ENCODE measurements around the gene MRGPRD.

The MRGPRD gene, protein sequence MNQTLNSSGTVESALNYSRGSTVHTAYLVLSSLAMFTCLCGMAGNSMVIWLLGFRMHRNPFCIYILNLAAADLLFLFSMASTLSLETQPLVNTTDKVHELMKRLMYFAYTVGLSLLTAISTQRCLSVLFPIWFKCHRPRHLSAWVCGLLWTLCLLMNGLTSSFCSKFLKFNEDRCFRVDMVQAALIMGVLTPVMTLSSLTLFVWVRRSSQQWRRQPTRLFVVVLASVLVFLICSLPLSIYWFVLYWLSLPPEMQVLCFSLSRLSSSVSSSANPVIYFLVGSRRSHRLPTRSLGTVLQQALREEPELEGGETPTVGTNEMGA

DNA sequence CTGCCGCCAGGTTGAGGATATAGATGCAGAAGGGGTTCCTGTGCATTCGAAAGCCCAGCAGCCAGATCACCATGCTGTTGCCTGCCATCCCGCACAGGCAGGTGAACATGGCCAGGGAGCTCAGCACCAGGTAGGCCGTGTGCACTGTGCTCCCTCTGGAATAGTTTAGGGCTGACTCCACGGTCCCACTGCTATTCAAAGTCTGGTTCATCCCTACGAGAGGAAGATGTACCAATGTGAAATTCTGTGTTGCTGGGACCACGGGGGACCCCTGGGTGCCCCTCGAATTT is at the start of gene MRGPRD:
Gene MRGPRD (minus strand): TSS at position 211 of the 290 bp plus-strand sequence. CDS start 0 bp downstream, at position 211.
- no peak for DNase-seq (ENCODE audit: low read depth)

DNA sequence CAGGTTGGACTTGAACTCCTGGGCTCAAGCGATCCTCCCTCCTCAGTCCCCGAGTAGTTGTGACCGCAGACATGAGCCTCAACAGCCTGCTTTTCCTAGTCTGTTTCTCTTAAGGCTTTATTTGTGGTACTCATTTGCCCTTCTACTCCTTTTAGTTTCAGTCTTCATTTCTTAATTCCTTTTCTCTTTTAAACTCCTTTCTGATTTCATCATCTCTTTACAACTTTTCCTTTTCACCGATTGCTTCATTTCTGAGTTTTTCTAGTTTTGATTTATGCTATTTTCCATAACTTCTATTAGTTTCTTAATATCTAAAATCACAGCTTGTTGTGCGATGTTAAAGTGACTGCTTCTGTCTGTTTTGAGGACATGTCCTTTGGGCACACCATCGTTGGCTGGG is 49.5 kb upstream of the MRGPRD start:
- DNase-seq (ENCODE audit: low read depth), result no peak

DNA sequence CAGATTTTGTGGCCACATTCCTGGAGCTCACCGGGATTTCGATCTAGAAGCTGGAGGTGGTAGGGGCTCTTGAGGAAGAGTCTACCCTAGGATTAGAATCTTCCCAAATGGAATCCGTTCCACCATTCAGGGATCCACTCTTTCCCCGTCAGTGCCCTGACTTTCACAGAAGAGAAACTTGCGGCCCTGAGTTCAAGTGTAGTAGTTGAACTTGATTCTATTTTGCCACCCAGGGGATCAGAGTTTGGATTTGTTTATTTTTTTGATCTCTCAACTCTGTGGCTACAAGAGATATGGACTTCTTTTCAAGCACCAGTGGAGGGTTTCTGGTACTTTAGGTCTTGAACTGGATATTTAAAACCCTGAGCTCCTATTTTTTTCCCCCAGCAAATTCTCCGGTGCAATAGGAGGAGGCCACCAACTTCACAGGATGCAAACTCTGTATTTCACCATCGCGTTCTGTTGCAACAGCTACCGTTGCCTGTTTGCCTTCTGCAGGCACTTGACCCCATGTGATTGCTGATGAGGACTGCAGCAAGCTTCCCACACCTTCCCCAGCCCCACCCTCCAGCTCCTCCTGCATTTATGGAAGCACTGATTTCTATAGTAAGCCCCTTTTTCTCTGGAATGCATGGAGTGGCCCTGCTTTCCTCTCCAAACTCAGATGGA is 47.1 kb upstream of the MRGPRD start:
- DNase-seq (ENCODE audit: low read depth), result no peak

DNA sequence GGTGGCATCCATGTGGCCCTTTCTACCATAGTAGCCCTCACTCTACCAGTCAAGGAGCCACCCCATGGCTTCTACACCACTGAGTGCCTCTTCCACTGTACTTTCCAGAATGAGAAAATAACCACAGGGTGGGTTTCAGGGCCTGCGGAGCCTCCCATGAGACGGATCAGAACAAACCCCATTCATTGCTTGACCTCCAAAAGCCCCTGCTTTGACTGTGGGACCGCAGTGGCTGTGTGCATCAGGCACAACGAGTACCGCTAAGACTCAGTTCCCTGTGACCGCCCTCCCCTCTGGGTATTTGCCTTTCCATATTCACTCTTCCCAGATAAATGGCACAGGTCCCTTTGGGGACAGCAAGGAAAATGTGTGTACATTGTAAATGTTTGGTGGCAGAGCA is 43.7 kb upstream of the MRGPRD start:
- DNase-seq (ENCODE audit: low read depth), result no peak

DNA sequence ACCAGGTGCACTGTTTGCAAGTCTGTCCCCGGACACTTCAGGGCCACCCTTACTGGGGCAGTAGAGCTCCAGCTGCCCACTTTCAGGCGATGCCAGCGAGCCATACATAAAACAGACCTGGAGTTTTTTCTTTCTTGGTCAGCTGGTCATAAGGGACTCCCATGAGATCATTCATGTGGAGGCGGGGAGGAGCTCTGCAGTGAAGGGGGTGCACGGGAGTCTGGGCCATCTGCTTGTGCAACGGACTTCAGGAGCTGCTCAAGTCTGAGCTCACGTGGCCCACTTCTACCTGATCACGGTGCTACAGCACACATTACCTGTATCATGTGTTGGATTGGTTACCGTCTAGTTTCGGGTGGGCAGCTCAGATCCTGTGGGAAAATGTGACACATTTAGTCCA is 41.5 kb upstream of the MRGPRD start:
- DNase-seq (ENCODE audit: low read depth), result no peak

DNA sequence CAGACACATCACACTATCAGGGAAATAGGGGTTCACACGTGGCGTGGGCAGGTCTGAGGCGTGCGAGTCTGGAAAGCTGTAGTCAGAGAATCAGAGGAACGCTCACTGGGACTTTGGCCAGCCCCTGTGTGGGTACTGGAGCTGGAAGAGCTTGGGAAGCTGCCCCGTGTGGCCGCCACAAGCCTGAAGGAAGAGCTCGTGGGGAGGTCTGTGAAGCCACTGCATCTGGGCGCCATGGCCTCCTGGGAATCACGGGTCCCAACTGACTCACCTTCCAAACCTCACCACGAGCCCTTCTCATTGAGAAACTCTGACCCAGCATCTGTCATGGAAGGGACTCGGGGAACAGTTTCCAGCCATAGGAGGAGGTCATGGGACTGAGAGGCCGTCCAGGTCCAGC is 38.1 kb upstream of the MRGPRD start:
- DNase-seq (ENCODE audit: low read depth), result no peak

DNA sequence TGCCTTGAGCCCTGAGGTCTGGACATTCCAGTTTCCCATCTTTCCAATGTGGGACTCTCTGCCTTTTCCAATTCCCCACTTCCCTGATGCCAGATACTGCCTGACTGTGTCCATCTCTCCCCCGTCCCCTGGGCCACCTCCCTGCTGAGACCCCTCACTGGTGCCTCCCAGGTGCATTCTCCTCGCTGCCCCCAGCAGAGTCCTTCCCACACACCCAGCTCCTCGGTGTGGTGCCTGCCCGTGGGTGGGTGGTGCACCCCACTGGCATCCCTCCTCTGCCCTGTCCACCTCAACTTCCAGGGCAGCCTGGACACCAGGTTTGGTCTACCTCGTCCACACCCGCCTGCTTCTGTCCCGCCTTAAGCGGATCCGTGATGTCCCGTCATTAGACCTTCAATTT is 37.2 kb upstream of the MRGPRD start:
- no peak for DNase-seq (ENCODE audit: low read depth)

DNA sequence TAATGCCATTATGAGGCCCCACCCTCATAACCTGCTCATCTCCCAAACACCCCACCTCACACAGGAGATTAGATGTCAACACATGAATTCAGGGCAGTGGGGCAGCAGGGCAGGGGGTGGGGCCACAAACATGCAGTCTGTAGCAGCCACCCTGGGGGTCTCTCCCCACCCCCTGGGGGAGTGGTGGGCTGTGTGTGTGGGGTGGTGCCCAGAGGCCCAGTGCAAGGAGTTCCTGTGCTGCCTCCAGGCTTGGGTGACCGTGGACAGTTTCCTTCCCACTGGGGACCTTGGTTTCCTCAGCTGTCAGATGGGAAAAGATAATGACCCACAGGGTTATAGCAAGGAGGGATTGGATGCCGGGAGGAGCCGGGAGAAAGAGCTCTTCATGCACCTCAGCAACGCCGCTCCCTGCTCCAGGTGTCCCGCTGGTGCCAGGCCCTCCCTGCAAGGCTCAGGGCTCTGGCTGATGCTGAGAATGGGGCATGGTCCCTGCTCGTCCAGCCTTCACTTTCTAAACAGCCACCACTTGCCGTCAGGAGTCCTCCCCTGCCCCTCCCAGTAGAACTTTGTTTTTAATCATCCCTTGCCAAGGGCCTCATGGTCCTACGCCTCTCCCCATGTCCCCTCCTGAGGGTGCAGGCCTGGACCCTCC is 34.2 kb upstream of the MRGPRD start:
- no peak for DNase-seq (ENCODE audit: low read depth)

DNA sequence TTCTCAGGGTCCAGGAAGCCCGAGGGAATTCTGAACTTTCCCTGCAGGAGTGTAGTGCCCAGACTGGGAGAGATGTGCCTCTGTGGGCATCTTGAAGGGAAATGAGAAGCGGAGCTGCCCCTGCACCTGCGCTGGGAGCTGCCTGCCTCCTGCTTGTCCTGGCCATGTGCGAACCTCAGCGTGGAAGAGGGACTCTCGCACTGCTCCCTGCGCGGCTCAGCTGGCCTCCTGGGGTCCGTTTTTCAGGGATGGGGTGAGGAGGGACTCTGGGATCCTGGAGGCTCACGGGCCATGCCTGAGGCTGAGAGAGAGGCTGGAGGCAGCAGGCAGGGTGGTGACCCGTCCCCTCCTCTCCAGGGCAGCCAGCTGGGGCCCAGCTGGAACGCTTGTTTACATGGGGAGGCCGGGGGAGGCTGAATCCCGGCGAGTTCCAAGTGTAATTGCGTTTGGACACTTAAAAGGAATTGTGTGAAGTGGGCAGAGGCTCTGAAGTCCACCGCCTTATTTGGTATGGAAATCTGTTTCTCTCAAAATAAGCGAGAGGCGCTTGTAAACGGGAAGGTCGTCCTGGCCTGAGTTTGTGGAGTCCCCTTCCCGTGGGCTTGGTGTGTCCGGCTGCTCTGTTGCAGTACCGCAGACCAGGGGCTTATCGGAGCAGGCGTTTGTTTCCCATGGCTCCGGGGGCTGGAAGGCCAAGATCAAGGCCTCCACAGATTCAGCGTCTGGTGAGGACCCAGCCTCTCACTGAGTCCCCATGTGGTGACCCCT is 33.5 kb upstream of the MRGPRD start:
- no peak for DNase-seq (ENCODE audit: low read depth)

DNA sequence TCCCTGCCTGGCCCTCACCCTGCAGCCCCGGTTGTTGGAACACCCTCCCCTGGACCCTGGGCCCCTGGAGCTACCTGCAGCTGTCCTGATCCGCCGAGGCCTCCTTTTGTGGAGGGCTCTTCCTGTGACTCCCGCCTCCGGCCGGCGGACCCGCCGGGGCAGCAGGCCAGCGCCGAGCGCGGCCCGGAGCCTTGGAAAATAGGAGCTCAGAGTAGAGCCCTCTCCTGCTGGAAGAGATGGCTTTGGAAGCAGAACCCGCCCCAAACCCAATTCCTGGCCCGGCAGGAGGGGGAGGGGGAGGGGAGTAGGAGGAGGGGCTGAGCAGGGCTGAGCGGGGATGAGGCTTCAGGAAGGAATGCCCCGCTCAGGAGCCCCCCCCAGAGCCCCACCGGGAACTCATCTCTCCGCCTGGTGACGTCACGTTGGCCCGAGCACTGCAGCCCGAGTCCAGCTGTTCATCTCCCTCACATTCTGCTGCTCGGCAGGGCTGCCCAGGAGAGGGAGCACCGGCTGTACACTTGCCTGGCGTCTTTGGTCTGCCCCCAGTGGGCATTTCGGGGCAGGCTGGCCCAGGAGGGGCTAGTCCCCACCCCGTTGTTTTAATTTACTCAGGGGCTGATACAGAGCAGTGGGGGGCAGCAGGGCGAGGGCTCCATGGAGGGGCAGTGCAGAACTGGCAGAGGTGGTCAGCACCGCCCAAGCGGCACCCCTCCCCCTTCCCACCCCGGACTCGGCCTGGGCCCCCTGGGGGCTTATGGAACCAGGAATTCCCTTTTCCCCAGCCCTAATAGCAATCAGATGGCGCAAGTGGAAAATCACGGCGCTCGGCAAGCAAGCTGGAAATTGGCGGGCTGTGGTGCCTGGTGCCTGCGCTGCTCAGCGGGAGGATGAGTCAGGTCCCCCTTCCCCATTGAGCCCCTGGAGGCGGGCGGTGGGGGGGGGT is 32.5 kb upstream of the MRGPRD start, which contains the start of gene MRGPRF:
Gene MRGPRF (minus strand): TSS at position 238 of the 943 bp plus-strand sequence. CDS start 3,345 bp downstream, outside the sequence.
- DNase-seq (ENCODE audit: low read depth), result no peak

DNA sequence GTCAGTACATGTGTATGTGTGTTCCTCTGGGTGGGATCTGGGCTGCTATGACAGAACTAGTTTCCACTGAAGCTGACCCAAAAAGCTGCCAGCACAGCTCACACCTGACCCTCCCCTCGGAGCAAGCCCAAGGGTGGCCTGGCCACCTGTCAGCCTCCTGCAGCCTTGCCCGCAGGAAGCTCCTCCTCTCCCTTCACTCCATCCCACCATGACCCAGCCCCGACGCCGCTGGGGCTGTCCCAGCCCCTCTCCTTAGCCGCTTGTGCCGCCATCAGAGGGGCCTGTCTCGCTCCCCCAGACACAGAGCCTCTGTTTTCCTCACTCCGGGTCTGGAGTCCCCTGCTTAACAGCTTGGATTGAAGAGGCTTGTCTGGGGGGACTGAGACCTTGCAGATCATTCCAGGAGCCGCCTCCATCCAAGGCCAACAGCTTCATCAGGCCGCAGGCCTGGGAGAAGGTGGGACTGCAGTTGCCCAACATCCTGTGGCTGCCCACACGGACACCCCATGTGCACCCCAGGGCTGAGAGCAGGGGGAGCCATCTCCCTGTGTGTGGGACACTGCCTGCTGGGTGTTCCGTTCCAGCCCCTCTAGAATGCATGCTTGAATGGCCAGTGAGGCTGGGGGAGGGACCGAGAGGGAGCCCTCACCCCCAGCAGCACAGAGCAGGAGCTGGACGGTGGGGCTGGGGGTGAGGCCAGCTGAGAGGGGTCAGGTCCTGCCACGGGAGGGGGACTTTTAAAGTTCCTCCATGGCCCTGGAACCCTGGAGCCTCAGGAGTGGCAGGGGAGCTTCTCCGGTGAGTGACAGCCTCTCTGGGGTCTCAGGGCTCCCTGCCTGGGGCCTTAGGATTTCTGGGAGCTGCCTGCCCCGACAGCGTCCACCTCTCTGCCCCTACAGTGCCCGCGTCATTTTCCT is 31.6 kb upstream of the MRGPRD start:
- DNase-seq (ENCODE audit: low read depth), result no peak

DNA sequence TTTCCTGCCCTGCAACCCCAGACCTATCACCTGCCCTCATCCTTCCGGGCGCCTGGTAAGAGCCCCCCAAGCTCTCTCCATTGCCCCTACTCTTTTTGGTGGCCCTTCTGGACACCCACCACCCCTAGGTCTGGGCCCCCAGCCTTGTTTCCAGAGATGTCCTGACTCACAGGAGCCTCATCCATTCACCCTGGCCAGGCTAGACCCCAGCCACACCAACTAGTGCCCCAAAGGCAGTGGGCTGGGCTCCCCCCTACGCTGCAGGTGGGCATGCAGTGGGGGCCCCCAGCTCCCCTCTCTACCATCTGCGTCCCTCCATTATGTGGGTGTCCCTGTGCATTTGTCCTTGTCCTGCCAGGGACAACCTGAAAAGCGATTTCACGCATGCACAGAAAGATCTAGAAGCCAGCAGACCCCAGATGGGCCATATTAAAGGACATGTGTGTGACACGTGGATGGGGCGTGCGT is 30.9 kb upstream of the MRGPRD start:
- no peak for DNase-seq (ENCODE audit: low read depth)

DNA sequence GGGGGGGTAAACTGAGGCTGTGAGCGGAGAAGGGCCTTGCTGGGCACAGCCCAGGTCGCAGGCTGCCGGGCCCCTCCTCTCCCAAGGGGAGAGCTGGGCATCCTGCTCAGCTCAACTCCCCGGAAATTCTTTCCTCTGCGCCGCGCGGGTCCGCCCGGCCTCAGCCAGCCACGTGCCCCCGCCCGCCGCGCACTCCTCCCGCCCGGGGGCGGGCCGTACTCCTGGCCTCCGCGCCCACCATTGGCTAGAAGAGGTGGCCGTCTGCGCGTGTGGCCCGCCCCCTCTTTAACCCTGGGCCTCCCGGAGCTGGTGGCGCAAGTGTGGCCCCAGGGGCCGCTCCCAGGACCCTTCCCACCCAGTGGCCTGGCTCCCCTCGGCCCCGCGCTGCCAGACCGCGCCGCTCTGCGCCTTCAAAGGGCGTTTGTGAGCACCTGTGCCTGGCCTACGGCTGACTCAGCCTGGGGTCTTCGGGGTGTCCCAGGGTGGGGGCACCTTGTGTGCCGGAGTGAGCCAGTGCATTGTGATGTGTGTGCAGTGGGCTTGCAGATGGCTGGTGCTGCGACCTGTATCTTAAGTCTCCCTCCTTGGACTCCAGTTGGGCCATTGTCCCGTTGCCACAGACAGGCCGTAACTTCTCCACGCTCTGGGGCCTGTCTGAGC is 30.3 kb upstream of the MRGPRD start:
- DNase-seq (ENCODE audit: low read depth), result no peak

DNA sequence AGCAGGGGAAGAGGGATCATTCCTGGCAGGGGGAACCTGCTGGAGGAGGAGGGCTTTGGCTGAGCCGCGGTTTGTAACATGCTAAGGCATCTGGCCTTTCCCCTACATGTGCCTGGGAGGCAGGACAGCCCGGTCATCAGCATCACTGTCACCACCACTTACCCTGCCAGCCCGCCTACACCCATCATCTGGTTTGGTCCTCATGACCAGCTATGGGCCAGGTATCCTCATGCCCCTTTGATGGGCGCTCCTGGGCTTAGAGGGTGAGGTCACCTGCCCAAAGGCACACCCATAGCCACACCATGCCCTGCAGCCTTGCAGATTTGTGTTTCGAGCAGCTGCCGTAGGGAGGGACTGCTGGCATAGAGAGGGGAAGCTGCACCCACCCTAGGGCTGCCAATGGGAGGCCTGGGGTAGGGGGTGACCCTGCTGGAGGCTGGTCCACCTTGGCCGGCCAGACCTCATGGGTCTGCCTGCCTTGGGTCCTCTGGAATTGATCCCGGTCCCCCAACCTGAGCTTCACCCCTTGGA is 29.6 kb upstream of the MRGPRD start:
- DNase-seq (ENCODE audit: low read depth), result no peak

DNA sequence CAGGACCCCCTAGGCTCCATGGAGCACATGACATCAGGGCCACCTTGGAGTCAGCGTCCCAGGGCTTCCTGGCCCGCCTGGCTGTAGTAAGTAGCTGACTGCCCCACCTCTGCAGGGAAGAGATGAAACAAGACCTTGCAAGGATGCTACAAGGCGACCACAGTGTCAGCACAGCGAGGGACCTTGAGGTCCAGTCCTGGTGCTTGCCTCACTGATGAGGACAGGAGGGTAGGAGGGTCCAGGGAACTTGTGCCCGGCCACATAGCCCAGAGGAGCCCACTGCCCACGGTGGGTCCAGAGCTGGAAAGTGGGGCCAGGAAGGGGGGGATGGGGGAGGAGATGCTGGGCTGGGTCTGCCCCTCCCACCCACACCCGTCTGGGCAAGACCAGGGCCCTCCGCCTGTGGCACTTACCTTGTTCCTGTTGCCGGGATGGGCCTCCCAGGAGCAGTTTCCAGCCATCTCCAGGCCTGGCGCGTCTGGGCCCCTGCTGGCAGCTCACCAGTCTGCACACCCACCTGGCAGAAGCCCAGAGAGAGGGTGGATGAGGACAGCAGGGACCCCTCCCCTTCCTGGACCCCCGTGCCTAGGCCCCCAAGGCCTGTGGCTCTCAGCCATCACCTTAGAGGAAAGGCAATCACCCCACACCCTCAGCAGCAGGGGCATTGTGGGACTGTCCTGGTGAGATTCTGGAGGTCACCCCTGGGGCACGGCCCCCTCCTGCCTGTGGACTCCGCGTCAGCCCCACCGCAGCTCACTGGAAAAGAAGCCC is 28.8 kb upstream of the MRGPRD start:
- DNase-seq (ENCODE audit: low read depth), result no peak

DNA sequence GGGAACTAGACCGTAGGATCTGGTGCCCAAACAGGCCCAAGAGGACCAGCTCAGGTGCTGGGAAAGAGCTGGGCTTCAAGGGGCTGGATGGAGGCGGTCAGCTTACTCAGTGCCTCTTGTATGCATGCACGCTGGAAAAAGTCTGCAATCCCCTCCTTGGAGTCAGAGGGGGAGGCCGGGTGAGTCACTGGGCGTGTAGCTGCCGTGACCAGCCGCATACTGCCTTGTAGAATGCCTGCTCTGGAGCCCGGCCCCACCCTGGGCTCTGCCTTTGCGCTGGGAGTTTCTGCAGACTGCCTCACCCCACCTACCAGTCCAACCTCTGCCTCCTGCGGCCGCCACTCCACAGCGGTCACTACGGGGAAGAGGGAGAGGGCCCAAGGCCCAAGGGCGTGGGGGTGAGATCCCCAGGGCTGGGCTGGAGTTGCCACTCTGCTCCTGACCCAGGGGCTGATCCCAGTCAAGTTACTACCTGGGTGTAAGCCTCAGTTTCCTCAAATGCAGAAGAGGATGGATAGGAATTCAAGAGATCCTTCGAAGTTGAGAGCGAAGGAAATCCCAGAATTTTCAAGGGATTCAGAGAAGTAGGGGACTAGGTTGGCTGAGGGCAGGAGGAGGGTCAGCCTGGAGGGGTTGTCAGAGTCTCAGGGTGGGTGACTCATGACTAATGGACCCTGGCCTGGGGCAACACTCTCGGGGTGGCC is 28.1 kb upstream of the MRGPRD start:
- no peak for DNase-seq (ENCODE audit: low read depth)

DNA sequence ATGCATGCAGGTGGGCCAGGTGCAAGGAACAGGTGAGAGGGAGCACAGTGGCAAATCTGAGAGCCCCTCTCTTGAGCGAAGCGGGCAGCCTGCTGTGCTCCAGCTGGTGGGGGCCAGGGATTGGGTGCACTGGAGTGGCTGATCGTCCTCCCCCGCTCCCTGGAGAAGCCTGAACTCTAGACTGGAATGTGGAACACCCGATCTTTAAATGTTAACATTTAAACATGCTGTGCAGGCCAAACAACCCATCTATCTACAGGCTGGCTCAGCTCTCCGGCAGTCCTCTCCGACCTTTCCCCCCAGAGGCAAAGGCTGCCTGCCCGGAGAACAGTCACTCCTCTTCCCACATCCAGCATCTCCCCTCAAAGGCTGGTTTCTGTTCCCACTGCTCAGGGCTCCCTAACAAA is 27.2 kb upstream of the MRGPRD start:
- no peak for DNase-seq (ENCODE audit: low read depth)

DNA sequence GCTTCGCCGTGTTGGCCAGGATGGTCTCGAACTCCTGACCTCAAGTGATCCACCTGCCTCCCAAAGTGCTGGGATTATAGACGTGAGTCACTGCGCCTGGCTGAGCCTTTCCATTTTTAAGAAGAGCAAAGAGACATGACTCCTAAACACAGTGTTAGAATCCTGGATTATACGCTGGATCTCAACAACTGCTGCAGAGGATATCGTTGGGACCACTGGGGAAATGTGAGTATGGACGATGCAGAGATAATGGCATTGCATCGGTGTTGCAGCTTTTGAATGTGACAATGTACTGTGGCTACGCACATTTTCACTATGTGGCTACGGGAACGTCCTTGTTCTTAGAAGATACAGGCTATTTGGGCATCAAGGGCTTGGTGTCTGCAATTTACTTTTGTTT is 26.0 kb upstream of the MRGPRD start:
- DNase-seq (ENCODE audit: low read depth), result no peak

All from CMK (cell line).